ENCODE results near the gene ZNF555.
"Not testable (repeated sequence)": the region's sequence is repeated elsewhere in the genome, so short reads cannot be mapped to it uniquely, and the experiment has no call there.

- not testable (repeated sequence) for TF ChIP-seq CTCF (conservative IDR thresholded peaks at IDR 0.05; ENCODE audit: low read depth, low read length); EZH2 (IDR thresholded peaks at IDR 0.05; ENCODE audit: low read length, unreplicated experiment)
Observed at GRCh38 chr19:2890531-2890930, 49.3 kb downstream of the ZNF555 start.
